HG03097 (cell line): ENCODE results near the gene SYCN.
"Not testable (repeated sequence)": the region's sequence is repeated elsewhere in the genome, so short reads cannot be mapped to it uniquely, and the experiment has no call there.

Experiments
- ATAC-seq: cut with Tn5 transposase; IDR thresholded peaks from one replicate; pipeline ENCODE4 v1.9.1; 2021; ENCODE audit not compliant: unreplicated experiment, low FRiP score

SYCN gene

GRCh38 chr19:39203372-39204341, at the start of gene SYCN:
Gene SYCN (minus strand): TSS chr19:39204263. CDS start chr19:39204254, 9 bp downstream.
- ATAC-seq, result no peak

- ATAC-seq, result no peak
Measured at GRCh38 chr19:39253374-39254149, 49.5 kb upstream of the SYCN start.

GRCh38 chr19:39252458-39252857, 48.4 kb upstream of the SYCN start:
- no peak for ATAC-seq

- ATAC-seq, result no peak
Measured at GRCh38 chr19:39251846-39252245, 47.8 kb upstream of the SYCN start.

- no peak for ATAC-seq
Measured at GRCh38 chr19:39251081-39251480, 47.0 kb upstream of the SYCN start.

GRCh38 chr19:39248806-39249205, 44.7 kb upstream of the SYCN start, which contains the start of gene IFNL4:
Gene IFNL4 (minus strand): TSS chr19:39248856.
- no peak for ATAC-seq

- ATAC-seq, result no peak
Measured at GRCh38 chr19:39247701-39248664, 43.9 kb upstream of the SYCN start.

GRCh38 chr19:39246951-39247669, 43.0 kb upstream of the SYCN start:
- ATAC-seq, result no peak

- ATAC-seq, result not testable (repeated sequence)
Measured at GRCh38 chr19:39245166-39245565, 41.1 kb upstream of the SYCN start.

GRCh38 chr19:39244410-39245100, 40.5 kb upstream of the SYCN start, which contains the start of gene IFNL3:
Gene IFNL3 (minus strand): TSS chr19:39245006. CDS start chr19:39244967, 39 bp downstream.
- ATAC-seq, result not testable (repeated sequence)

- not testable (repeated sequence) for ATAC-seq
Measured at GRCh38 chr19:39243741-39244140, 39.7 kb upstream of the SYCN start.

- ATAC-seq, result no peak
Measured at GRCh38 chr19:39240421-39240820, 36.4 kb upstream of the SYCN start.

GRCh38 chr19:39238944-39239343, 34.9 kb upstream of the SYCN start:
- no peak for ATAC-seq

GRCh38 chr19:39238209-39238608, 34.1 kb upstream of the SYCN start:
- ATAC-seq, result no peak

GRCh38 chr19:39237200-39238184, 33.4 kb upstream of the SYCN start:
- ATAC-seq, result no peak

GRCh38 chr19:39236527-39236926, 32.5 kb upstream of the SYCN start:
- no peak for ATAC-seq

GRCh38 chr19:39232708-39233107, 28.6 kb upstream of the SYCN start:
- no peak for ATAC-seq
